Pons (tissue), 1 donor: ENCODE measurements around the gene ZBTB7C.

ENCODE experiments used
- DNase-seq: peaks from one replicate; pipeline ENCODE4 v3.0.0-alpha.2; 2016; ENCODE audit warnings: low spot score

The ZBTB7C gene

GRCh38 chr18:47992976-47993375, 416.2 kb downstream of the ZBTB7C start:
- DNase-seq = no peak

GRCh38 chr18:47992266-47992665, 416.9 kb downstream of the ZBTB7C start:
- no peak for DNase-seq

GRCh38 chr18:47990981-47991380, 418.2 kb downstream of the ZBTB7C start:
- no peak for DNase-seq

GRCh38 chr18:47987388-47987699, 421.8 kb downstream of the ZBTB7C start:
- DNase-seq = no peak

- no peak for DNase-seq
Measured at GRCh38 chr18:47986620-47987387, 422.4 kb downstream of the ZBTB7C start.

- no peak for DNase-seq
Measured at GRCh38 chr18:47985866-47986265, 423.3 kb downstream of the ZBTB7C start.

- DNase-seq = no peak
Measured at GRCh38 chr18:47984991-47985390, 424.2 kb downstream of the ZBTB7C start.

GRCh38 chr18:47983946-47984345, 425.2 kb downstream of the ZBTB7C start:
- no peak for DNase-seq

- no peak for DNase-seq
Measured at GRCh38 chr18:47983055-47983454, 426.1 kb downstream of the ZBTB7C start.

GRCh38 chr18:47981830-47982229, 427.4 kb downstream of the ZBTB7C start:
- DNase-seq = no peak

GRCh38 chr18:47981320-47981719, 427.9 kb downstream of the ZBTB7C start:
- DNase-seq = no peak

GRCh38 chr18:47979611-47980200, 429.5 kb downstream of the ZBTB7C start:
- DNase-seq = no peak

GRCh38 chr18:47978603-47979002, 430.6 kb downstream of the ZBTB7C start:
- DNase-seq = no peak

- no peak for DNase-seq
Measured at GRCh38 chr18:47978141-47978540, 431.0 kb downstream of the ZBTB7C start.
